Neural crest cell (in vitro differentiated cells): Measurements from ENCODE around the gene NFYB. TPM values are rescaled to one million over a fixed set of nuclear protein-coding genes. Genes with fewer than 3 reads are reported as not detected.

Experiments
- DNase-seq: peaks from one replicate; pipeline ENCODE4 v3.0.0; 2021; ENCODE audit warnings: low read depth, mixed read lengths, low spot score
- H3K27ac Mint-ChIP-seq: one replicate; pipeline ENCODE4 v1.8.0; 2021; ENCODE audit warnings: mild to moderate bottlenecking, mixed read lengths; ENCODE audit not compliant: unreplicated experiment
- H3K27me3 Mint-ChIP-seq: 2 replicates; pipeline ENCODE4 v1.8.0; 2021; ENCODE audit warnings: low read depth, mild to moderate bottlenecking, mixed read lengths
- H3K36me3 Mint-ChIP-seq: 2 replicates; pipeline ENCODE4 v1.8.0; 2021; ENCODE audit warnings: low read depth, mild to moderate bottlenecking, mixed read lengths
- H3K4me1 Mint-ChIP-seq: 2 replicates; pipeline ENCODE4 v1.8.0; 2021; ENCODE audit warnings: mixed read lengths
- H3K4me3 Mint-ChIP-seq: one replicate; pipeline ENCODE4 v1.8.0; 2021; ENCODE audit warnings: mild to moderate bottlenecking, mixed read lengths
- H3K9me3 Mint-ChIP-seq: 2 replicates; pipeline ENCODE4 v1.8.0; 2021; ENCODE audit warnings: mixed read lengths
- CTCF ChIP-seq: fragments of 200-600 bp; sonication (generic); conservative IDR thresholded peaks from 2 replicates; pipeline ENCODE4 v1.5.0; 2021; ENCODE audit warnings: antibody characterized with exemption, mild to moderate bottlenecking
- total RNA-seq: library from RNA; stranded (reverse); gene quantifications from 2 replicates; pipeline ENCODE4 v1.2.1, GENCODE V29; 2021

Gene NFYB
- total RNA-seq, 1 donor from 2014 or later, result 45.6 TPM

GRCh38 chr12:104134882-104135281, 3.1 kb downstream of the NFYB start:
- H3K4me1 Mint-ChIP-seq, result peaks cover 35% of the 10 kb centered on the region
- H3K36me3 Mint-ChIP-seq, result no peaks in the 10 kb centered on the region
- H3K9me3 Mint-ChIP-seq, result no peaks in the 10 kb centered on the region
- H3K4me3 Mint-ChIP-seq, result no peak overlapping the region
- H3K27ac Mint-ChIP-seq, result no peak overlapping the region
- peaks cover 4% of the 10 kb centered on the region for H3K27me3 Mint-ChIP-seq
- no peak for TF ChIP-seq CTCF
- no peak for DNase-seq

GRCh38 chr12:104133866-104134265, 4.1 kb downstream of the NFYB start:
- TF ChIP-seq CTCF, result no peak
- Mint-ChIP-seq H3K4me1 (peaks cover 33% of the 10 kb centered on the region), H3K4me3 (no peak overlapping the region), H3K36me3 (no peaks in the 10 kb centered on the region), H3K27me3 (peaks cover under 1% of the 10 kb centered on the region), H3K9me3 (no peaks in the 10 kb centered on the region), H3K27ac (no peak overlapping the region)
- DNase-seq, result no peak

DNA sequence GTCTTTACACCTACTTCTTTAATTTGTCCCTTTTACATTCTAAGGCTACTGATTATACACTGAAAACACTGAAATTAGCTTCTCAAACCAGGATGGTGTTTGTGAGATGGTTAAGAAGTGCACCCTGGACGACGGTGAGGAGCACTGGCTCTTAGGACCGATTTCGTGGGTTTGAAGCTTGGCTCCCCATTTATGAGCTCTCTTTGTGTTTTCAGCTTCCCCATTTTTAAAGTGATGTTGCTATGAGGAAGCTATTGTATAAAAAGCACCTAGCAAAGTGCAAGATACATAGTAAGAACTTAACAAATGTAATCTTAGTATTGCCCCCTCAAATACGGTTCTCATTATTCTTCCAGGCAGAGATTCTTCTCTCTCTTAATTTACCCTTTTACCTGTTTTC, 4.7 kb downstream of the NFYB start:
- Mint-ChIP-seq H3K27me3 (no peaks in the 10 kb centered on the region), H3K4me1 (peaks cover 31% of the 10 kb centered on the region), H3K27ac (no peak overlapping the region), H3K36me3 (no peaks in the 10 kb centered on the region), H3K4me3 (no peak overlapping the region), H3K9me3 (no peaks in the 10 kb centered on the region)
- DNase-seq, result no peak
- no peak for TF ChIP-seq CTCF

DNA sequence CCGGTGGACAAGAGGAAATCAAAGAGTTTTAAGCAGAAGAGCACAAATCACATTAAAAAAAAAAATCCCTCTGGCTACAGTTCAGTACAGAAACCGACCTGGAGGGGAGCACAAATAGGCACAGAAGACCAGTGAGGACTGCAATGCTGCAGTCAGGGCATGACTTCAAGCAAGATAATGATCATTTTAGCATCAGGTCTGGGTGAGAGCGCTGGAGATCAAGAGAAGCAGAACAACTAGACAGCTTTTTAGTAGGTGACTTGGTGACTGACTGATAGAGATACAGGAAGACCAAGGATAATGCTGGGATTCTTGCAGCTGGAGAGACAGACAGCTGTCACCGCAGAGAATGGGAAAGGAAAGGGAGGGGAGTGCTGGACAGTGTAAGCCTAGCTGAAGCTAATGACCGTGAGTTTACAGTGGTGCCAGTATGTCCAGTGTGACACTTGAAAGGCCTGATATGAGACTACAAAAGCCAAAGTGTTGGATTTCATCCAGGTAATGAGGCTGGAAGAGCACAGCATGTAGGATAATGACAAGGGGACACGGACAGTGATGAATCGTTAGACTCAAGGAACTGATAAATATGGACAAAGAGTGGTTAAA, 5.6 kb downstream of the NFYB start:
- Mint-ChIP-seq H3K4me3 (no peak overlapping the region), H3K27ac (no peak overlapping the region), H3K9me3 (no peaks in the 10 kb centered on the region), H3K4me1 (peaks cover 31% of the 10 kb centered on the region), H3K36me3 (no peaks in the 10 kb centered on the region), H3K27me3 (no peaks in the 10 kb centered on the region)
- no peak for DNase-seq
- TF ChIP-seq CTCF, result no peak

- TF ChIP-seq CTCF, result no peak
- Mint-ChIP-seq H3K9me3 (no peaks in the 10 kb centered on the region), H3K4me3 (no peak overlapping the region), H3K27ac (no peak overlapping the region), H3K36me3 (no peaks in the 10 kb centered on the region), H3K27me3 (no peaks in the 10 kb centered on the region), H3K4me1 (peaks cover 25% of the 10 kb centered on the region)
- no peak for DNase-seq
Observed at GRCh38 chr12:104131609-104132008, 6.4 kb downstream of the NFYB start.
